Measurements from ENCODE around the gene OR51D1.
A peak's percentile ranks its signal among the peaks of the same experiment; 100 is the strongest.

The OR51D1 gene

GRCh38 chr11:4636962-4637661 lies at the start of gene OR51D1:
Gene OR51D1 (plus strand): TSS chr11:4637477. CDS start chr11:4639791, 2,314 bp downstream.
- DNase-seq = peak; percentile 82

GRCh38 chr11:4589017-4589416 lies 48.3 kb upstream of the OR51D1 start:
- DNase-seq = no peak

- no peak for DNase-seq
Measured at GRCh38 chr11:4593739-4594138, 43.5 kb upstream of the OR51D1 start, which contains the start of gene OR52I1. Gene OR52I1 (plus strand): TSS chr11:4594039. CDS start chr11:4594039, 0 bp downstream.

- no peak for DNase-seq
Measured at GRCh38 chr11:4605057-4605456, 32.2 kb upstream of the OR51D1 start.

- DNase-seq = no peak
Measured at GRCh38 chr11:4606231-4607015, 30.9 kb upstream of the OR51D1 start.

GRCh38 chr11:4607096-4607495 lies 30.2 kb upstream of the OR51D1 start:
- no peak for DNase-seq

GRCh38 chr11:4607781-4608666 lies 29.3 kb upstream of the OR51D1 start, which contains the start of gene TRIM68:
Gene TRIM68 (minus strand): TSS chr11:4608231. CDS start chr11:4605504, 2,727 bp downstream.
- DNase-seq = peak; percentile 81

- DNase-seq = no peak
Measured at GRCh38 chr11:4610258-4610935, 26.9 kb upstream of the OR51D1 start.

GRCh38 chr11:4611986-4612385 lies 25.3 kb upstream of the OR51D1 start:
- DNase-seq = no peak

- no peak for DNase-seq
Measured at GRCh38 chr11:4615856-4616444, 21.3 kb upstream of the OR51D1 start.

- DNase-seq = no peak
Measured at GRCh38 chr11:4619514-4619913, 17.8 kb upstream of the OR51D1 start.

GRCh38 chr11:4626207-4627099 lies 10.8 kb upstream of the OR51D1 start:
- DNase-seq = peak; percentile 51

GRCh38 chr11:4636136-4636535 lies 1.1 kb upstream of the OR51D1 start:
- no peak for DNase-seq

GRCh38 chr11:4637662-4638047 lies 378 bp downstream of the OR51D1 start:
- no peak for DNase-seq

GRCh38 chr11:4639931-4640330 lies 2.7 kb downstream of the OR51D1 start:
- no peak for DNase-seq

GRCh38 chr11:4641501-4641900 lies 4.2 kb downstream of the OR51D1 start:
- no peak for DNase-seq

- no peak for DNase-seq
Measured at GRCh38 chr11:4642043-4642442, 4.8 kb downstream of the OR51D1 start.

- DNase-seq = no peak
Measured at GRCh38 chr11:4643076-4643475, 5.8 kb downstream of the OR51D1 start.

- DNase-seq = no peak
Measured at GRCh38 chr11:4643682-4644081, 6.4 kb downstream of the OR51D1 start, which contains the start of gene OR51E1. Gene OR51E1 (plus strand): TSS chr11:4643982. CDS start chr11:4652527, 8,545 bp downstream.

- DNase-seq = no peak
Measured at GRCh38 chr11:4644233-4644632, 7.0 kb downstream of the OR51D1 start.

GRCh38 chr11:4645974-4646373 lies 8.7 kb downstream of the OR51D1 start:
- DNase-seq = no peak
